GM12878 (cell line): ENCODE measurements around the gene LRP1B. TPM values are rescaled to one million over a fixed set of nuclear protein-coding genes. Genes with fewer than 3 reads are reported as not detected.

ENCODE experiments used
- ATAC-seq: fragments of 200-7000 bp; cut with Tn5 transposase; 3 replicates; pipeline ENCODE4 v1.9.1; 2020; ENCODE audit warnings: mild to moderate bottlenecking, moderate library complexity
- BruUV-seq: library from RNA; stranded (reverse); fragments of 400-500 nt; replicated peaks from 2 replicates; lab custom pipeline; 2021; lab: Mats Ljungman, UMichigan
- CTCF ChIA-PET: fragments of 300-600 bp; sonication (Branson Sonifier 250); formaldehyde crosslinking; extraction: SDS; loops from one replicate; lab custom pipeline; 2021; ENCODE audit warnings: inconsistent platforms; lab: Yijun Ruan, JAX
- POLR2A ChIA-PET: fragments of 350-600 bp; formaldehyde crosslinking; extraction: SDS; loops from one replicate; lab custom pipeline; 2021; ENCODE audit warnings: inconsistent platforms; lab: Charles Lee
- RAD21 ChIA-PET: fragments of 300-600 bp; sonication (Branson Sonifier 250); formaldehyde crosslinking; loops from one replicate; lab custom pipeline; 2023; ENCODE audit warnings: antibody characterized with exemption; ENCODE audit not compliant: unreplicated experiment; lab: Charles Lee
- SMC1A ChIA-PET: fragments of 300-600 bp; sonication (Branson Sonifier 250); formaldehyde crosslinking; loops from one replicate; lab custom pipeline; 2023; ENCODE audit not compliant: unreplicated experiment, uncharacterized antibody; lab: Charles Lee
- DNase-seq: peaks from one replicate; pipeline ENCODE4 v3.0.0-alpha.2; 2011; ENCODE audit warnings: low read depth, low spot score
- FAIRE-seq: peaks from 3 replicates; lab custom pipeline; 2011; peaks lifted over from hg19 to GRCh38; lab: Jason Lieb, UNC
- H2AFZ ChIP-seq: 2 replicates; pipeline ENCODE4 v1.6.0; 2011; ENCODE audit warnings: low read depth, low read length, control low read depth; ENCODE audit not compliant: control insufficient read depth
- H3K27ac ChIP-seq: 2 replicates; pipeline ENCODE4 v1.5.1; 2011; ENCODE audit warnings: control low read depth; ENCODE audit not compliant: control insufficient read depth, insufficient read depth
- H3K27me3 ChIP-seq, 2 experiments: replicated peaks in 1 of 2; 2 replicates each; pipeline versions ENCODE4 v1.6.0 to v1.6.1; 2011; ENCODE audit warnings: low read length in 1 of 2; ENCODE audit not compliant: control insufficient read depth in 2 of 2, insufficient read depth in 2 of 2
- H3K36me3 ChIP-seq, 2 experiments: 2 replicates each; pipeline ENCODE4 v1.5.1; 2011; ENCODE audit warnings: low read length in 1 of 2; ENCODE audit not compliant: control insufficient read depth in 2 of 2, insufficient read depth in 2 of 2
- H3K4me1 ChIP-seq: 2 replicates; pipeline ENCODE4 v1.6.1; 2011; ENCODE audit warnings: mild to moderate bottlenecking, low read length, moderate library complexity, mixed read lengths; ENCODE audit not compliant: control insufficient read depth, insufficient read depth
- H3K4me2 ChIP-seq: 2 replicates; pipeline ENCODE4 v1.6.0; 2011; ENCODE audit warnings: control low read depth; ENCODE audit not compliant: control insufficient read depth, insufficient read depth
- H3K4me3 ChIP-seq: fragments of 200-600 bp; sonication (generic); 2 replicates; pipeline ENCODE4 v1.5.1; 2016
- H3K79me2 ChIP-seq: 2 replicates; pipeline ENCODE4 v1.6.0; 2011; ENCODE audit warnings: low read length; ENCODE audit not compliant: control insufficient read depth, insufficient read depth
- H3K9ac ChIP-seq: 2 replicates; pipeline ENCODE4 v1.8.0; 2011; ENCODE audit warnings: low read length, control low read depth, mixed read lengths; ENCODE audit not compliant: control insufficient read depth, insufficient read depth
- H3K9me3 ChIP-seq: replicated peaks from 3 replicates; pipeline ENCODE4 v1.5.1; 2011; ENCODE audit warnings: mild to moderate bottlenecking, low read length; ENCODE audit not compliant: control insufficient read depth, insufficient read depth
- H4K20me1 ChIP-seq: 2 replicates; pipeline ENCODE4 v1.6.0; 2011; ENCODE audit not compliant: control insufficient read depth, insufficient read depth
- ATF2 ChIP-seq: IDR thresholded peaks from 2 replicates; pipeline ENCODE4 v1.6.1; 2012; ENCODE audit warnings: low read length, inconsistent platforms
- BMI1 ChIP-seq: fragments of 450-650 bp; IDR thresholded peaks from 2 replicates; pipeline ENCODE4 v1.6.1; 2016; ENCODE audit warnings: mild to moderate bottlenecking, moderate library complexity, borderline replicate concordance
- CEBPB ChIP-seq, 2 experiments: fragments of 150-350 bp in 1 of 2; IDR thresholded peaks; 2 replicates each; pipeline ENCODE4 v1.6.1; 2012 to 2014; ENCODE audit warnings: low read depth in 2 of 2, low read length in 2 of 2, borderline replicate concordance in 1 of 2, inconsistent platforms in 1 of 2
- CREB1 ChIP-seq: IDR thresholded peaks from 2 replicates; pipeline ENCODE4 v1.6.1; 2012; ENCODE audit warnings: low read depth, mild to moderate bottlenecking, inconsistent platforms
- E2F8 ChIP-seq: fragments of 450-650 bp; IDR thresholded peaks from 2 replicates; pipeline ENCODE4 v1.6.1; 2018; ENCODE audit warnings: mild to moderate bottlenecking, low read depth, moderate library complexity; ENCODE audit not compliant: partially characterized antibody
- FOS ChIP-seq: IDR thresholded peaks from 3 replicates; pipeline ENCODE4 v1.6.1; 2011; ENCODE audit warnings: borderline replicate concordance; ENCODE audit not compliant: insufficient read length; ENCODE audit errors: extremely low read depth
- HSF1 ChIP-seq: fragments of 150-350 bp; IDR thresholded peaks from 2 replicates; pipeline ENCODE4 v1.6.1; 2014; ENCODE audit warnings: mild to moderate bottlenecking, low read depth, low read length
- LARP7 ChIP-seq: fragments of 450-650 bp; IDR thresholded peaks from 2 replicates; pipeline ENCODE4 v1.6.1; 2017; ENCODE audit warnings: mild to moderate bottlenecking
- NFIC ChIP-seq: IDR thresholded peaks from 2 replicates; pipeline ENCODE4 v1.6.1; 2012; ENCODE audit warnings: low read depth, mild to moderate bottlenecking, inconsistent platforms, low read length, moderate library complexity
- NRF1 ChIP-seq: conservative IDR thresholded peaks from 2 replicates; pipeline ENCODE4 v1.6.1; 2011; ENCODE audit warnings: mild to moderate bottlenecking, low read depth, low read length, improper control_type of control experiment
- PML ChIP-seq: IDR thresholded peaks from 2 replicates; pipeline ENCODE4 v1.6.1; 2012; ENCODE audit warnings: low read length, inconsistent platforms
- RCOR1 ChIP-seq: conservative IDR thresholded peaks from 2 replicates; pipeline ENCODE4 v1.6.1; 2012; ENCODE audit warnings: low read depth, low read length, improper control_type of control experiment
- RFX5 ChIP-seq: IDR thresholded peaks from 2 replicates; pipeline ENCODE4 v1.6.1; 2011; ENCODE audit warnings: low read depth, low read length, improper control_type of control experiment
- TAF1 ChIP-seq: IDR thresholded peaks from 2 replicates; pipeline ENCODE4 v1.6.1; 2011; ENCODE audit warnings: mild to moderate bottlenecking, low read depth, low read length, borderline replicate concordance
- ZBTB40 ChIP-seq: fragments of 450-650 bp; IDR thresholded peaks from 2 replicates; pipeline ENCODE4 v1.6.1; 2016; ENCODE audit warnings: mild to moderate bottlenecking, moderate library complexity, borderline replicate concordance
- WGBS: methylation state at CpG from one replicate; pipeline ENCODE4 v1.1.6; 2016; ENCODE audit warnings: low lambda C conversion rate; ENCODE audit not compliant: insufficient replicate concordance, insufficient coverage; ENCODE audit errors: missing lambda C conversion rate; 5-methylcytosine and 5-hydroxymethylcytosine counted together
- in situ Hi-C: fragments of 300-500 bp; cut with MboI; formaldehyde crosslinking; loops from 9 replicates; pipeline ENCODE4 v1.14.3; 2018; ENCODE audit warnings: mixed read lengths
- intact Hi-C: fragments of 100-400 bp; cut with micrococcal nuclease; formaldehyde crosslinking; loops from one replicate; pipeline ENCODE4 v1.14.2; 2022; ENCODE audit not compliant: unreplicated experiment
- polyA plus RNA-seq, 11 experiments: library from polyadenylated mRNA; depleted of rRNA in 4 of 11; unstranded in 6 of 11; stranded (reverse) in 5 of 11; fragments of >200 nt; fragmentation: Nextera tagmentation in 4 of 11; fragmentation: Illumina TruSeq in 1 of 11; extraction: Ambion mirVana in 4 of 11; extraction: Trizol in 1 of 11; gene quantifications; 1 replicate in 1 of 11; 2 replicates in 10 of 11; pipeline versions ENCODE4 v1.2.1 to v1.2.3, GENCODE V29; 2011 to 2016; ENCODE audit warnings: inconsistent platforms in 2 of 11, missing spikeins in 2 of 11, low read depth in 1 of 11
- total RNA-seq, 4 experiments: library from RNA; depleted of rRNA in 3 of 4; stranded (reverse); fragments of >200 nt in 3 of 4; fragmentation: Illumina TruSeq in 1 of 4; extraction: Trizol in 1 of 4; gene quantifications; 2 replicates each; pipeline versions ENCODE4 v1.2.1 to v1.2.3, GENCODE V29; 2013 to 2021

Gene LRP1B
- total and polyA plus RNA-seq, 10 of the 15 experiments (the other 5 are each of a cell fraction or from before 2014, with no cell fraction given) = under 0.01 to 0.06 (median 0.03) TPM; not detected in 5

- Histone ChIP-seq H3K79me2 (no peaks in the 10 kb centered on the region), H3K4me2 (no peak overlapping the region), H3K9me3 (no peaks in the 10 kb centered on the region), H3K4me1 (no peaks in the 10 kb centered on the region), H3K36me3 (no peaks in the 10 kb centered on the region), H3K27ac (no peak overlapping the region), H3K4me3 (no peak overlapping the region), H3K27me3 (no peaks in the 10 kb centered on the region), H3K9ac (no peak overlapping the region), H4K20me1 (no peaks in the 10 kb centered on the region), H2AFZ (no peak overlapping the region)
- no peak for DNase-seq
- 43% methylated on average over 2 of the region's 2 CpGs for WGBS
- BruUV-seq = no TSS peak
- ChIA-PET CTCF (interaction anchor here (1.3 kb wide), 1 partner anchor 113 kb away, joined by 3 read pairs; no protein-coding TSS in a partner anchor), RAD21 (interaction anchor here (0.6 kb wide), 1 partner anchor 236 kb away, joined by 3 read pairs; no protein-coding TSS in a partner anchor), SMC1A (interaction anchor here (0.9 to 1.1 kb wide), 2 partner anchors 16 to 69 kb away, joined by 3 read pairs; no protein-coding TSS in a partner anchor), POLR2A (no interaction called here)
- FAIRE-seq = no peak
- TF ChIP-seq BMI1 (no peak), RFX5 (no peak), LARP7 (no peak), CREB1 (no peak), PML (no peak), ATF2 (no peak), HSF1 (no peak), NFIC (no peak), TAF1 (no peak), ZBTB40 (no peak), CEBPB (IDR thresholded peaks at IDR 0.05; ENCODE audit: borderline replicate concordance in 1 of 2, low read depth in 2 of 2, low read length in 2 of 2) (no peak), RCOR1 (no peak), NRF1 (no peak), E2F8 (no peak), FOS (no peak)
- in situ Hi-C loops = no loop called here
- intact Hi-C loops = no loop called here
- ATAC-seq = no peak
Measured at GRCh38 chr2:140698636-140699035, 1432.2 kb downstream of the LRP1B start.
